MM.1S (cell line): ENCODE data around the gene PTGES3.

Experiments
- EZH2 ChIP-seq: fragments of 300-600 bp; sonication (generic); optimal IDR thresholded peaks from 2 replicates; pipeline ENCODE3; 2017; ENCODE audit warnings: low read depth, mild to moderate bottlenecking, antibody characterized with exemption, low read length, mixed read lengths
- EZH2phosphoT487 ChIP-seq: fragments of 300-600 bp; sonication (generic); IDR thresholded peaks from 2 replicates; pipeline ENCODE4 v1.6.1; 2018; ENCODE audit warnings: antibody characterized with exemption, low read length
- TF ChIP-seq, protein P1 (sequence below): fragments of 300-600 bp; sonication (generic); IDR thresholded peaks from 2 replicates; pipeline ENCODE4 v1.5.1; 2016; ENCODE audit warnings: antibody characterized with exemption, low read length, mixed read lengths

DNA sequence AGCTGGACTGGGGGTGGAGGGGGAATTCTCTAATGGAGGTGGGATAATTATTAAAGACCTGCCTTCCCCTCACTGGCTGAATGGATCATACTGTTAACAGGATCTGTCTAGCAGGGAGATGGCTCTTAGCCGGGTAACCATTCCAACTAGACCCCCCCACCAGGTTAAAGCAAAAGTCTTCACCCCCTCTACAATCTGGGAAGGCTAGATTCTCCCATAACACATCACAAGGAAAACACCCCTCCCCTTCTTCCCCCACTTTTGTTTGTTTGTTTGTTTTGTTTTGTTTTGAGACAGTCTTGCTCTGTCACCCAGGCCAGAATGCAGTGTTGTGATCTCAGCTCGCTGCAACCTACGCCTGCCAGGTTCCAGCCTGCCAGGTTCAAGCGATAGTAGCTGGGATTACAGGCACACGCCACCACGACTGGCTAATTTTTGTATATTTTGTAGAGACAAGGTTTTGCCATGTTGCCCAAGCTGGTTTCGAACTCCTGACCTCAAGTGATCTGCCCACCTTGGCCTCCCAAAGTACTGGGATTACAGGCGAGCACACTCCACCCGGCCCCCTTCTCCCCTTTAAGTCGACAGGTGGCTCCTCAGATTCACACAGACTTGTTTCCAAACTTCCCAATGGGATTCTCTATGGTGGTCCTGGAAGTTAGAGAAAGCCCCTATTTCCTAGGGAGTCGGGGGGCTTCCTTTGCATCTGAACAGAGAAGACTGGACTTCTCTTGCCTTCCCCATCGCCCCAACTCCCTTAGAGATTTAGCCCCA lies 54.4 kb downstream of the PTGES3 start:
- TF ChIP-seq, protein P1, sequence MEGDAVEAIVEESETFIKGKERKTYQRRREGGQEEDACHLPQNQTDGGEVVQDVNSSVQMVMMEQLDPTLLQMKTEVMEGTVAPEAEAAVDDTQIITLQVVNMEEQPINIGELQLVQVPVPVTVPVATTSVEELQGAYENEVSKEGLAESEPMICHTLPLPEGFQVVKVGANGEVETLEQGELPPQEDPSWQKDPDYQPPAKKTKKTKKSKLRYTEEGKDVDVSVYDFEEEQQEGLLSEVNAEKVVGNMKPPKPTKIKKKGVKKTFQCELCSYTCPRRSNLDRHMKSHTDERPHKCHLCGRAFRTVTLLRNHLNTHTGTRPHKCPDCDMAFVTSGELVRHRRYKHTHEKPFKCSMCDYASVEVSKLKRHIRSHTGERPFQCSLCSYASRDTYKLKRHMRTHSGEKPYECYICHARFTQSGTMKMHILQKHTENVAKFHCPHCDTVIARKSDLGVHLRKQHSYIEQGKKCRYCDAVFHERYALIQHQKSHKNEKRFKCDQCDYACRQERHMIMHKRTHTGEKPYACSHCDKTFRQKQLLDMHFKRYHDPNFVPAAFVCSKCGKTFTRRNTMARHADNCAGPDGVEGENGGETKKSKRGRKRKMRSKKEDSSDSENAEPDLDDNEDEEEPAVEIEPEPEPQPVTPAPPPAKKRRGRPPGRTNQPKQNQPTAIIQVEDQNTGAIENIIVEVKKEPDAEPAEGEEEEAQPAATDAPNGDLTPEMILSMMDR: no peak
- TF ChIP-seq EZH2: no peak
- TF ChIP-seq EZH2phosphoT487: no peak
